ENCODE data around the gene CHMP4B.

CHMP4B gene

GRCh38 chr20:33837096-33837830 lies 26.1 kb downstream of the CHMP4B start:
- FAIRE-seq (no peak), DNase-seq (ENCODE audit: insufficient read length, low spot score) (no peak)

GRCh38 chr20:33838035-33838864 lies 27.1 kb downstream of the CHMP4B start:
- FAIRE-seq: no peak

GRCh38 chr20:33839591-33839990 lies 28.4 kb downstream of the CHMP4B start:
- FAIRE-seq: no peak
- DNase-seq (ENCODE audit: insufficient read length, low spot score): no peak

More at GRCh38 chr20:33838035-33838864, 27.1 kb downstream of the CHMP4B start:
- DNase-seq (ENCODE audit: insufficient read length, low spot score): no peak

- DNase-seq (ENCODE audit: insufficient read length, low spot score) (no peak), FAIRE-seq (no peak)
These were observed 29.0 kb downstream of the CHMP4B start for GRCh38 chr20:33840160-33840559.

GRCh38 chr20:33840759-33841435 lies 29.7 kb downstream of the CHMP4B start:
- no peak for FAIRE-seq
- no peak for DNase-seq (ENCODE audit: insufficient read length, low spot score)

- no peak for FAIRE-seq
- no peak for DNase-seq (ENCODE audit: insufficient read length, low spot score)
These were observed 30.3 kb downstream of the CHMP4B start for GRCh38 chr20:33841436-33841799.

- DNase-seq (ENCODE audit: insufficient read length, low spot score): no peak
- FAIRE-seq: no peak
These were observed 31.2 kb downstream of the CHMP4B start for GRCh38 chr20:33842346-33842745.

- DNase-seq (ENCODE audit: insufficient read length, low spot score): no peak
- no peak for FAIRE-seq
These were observed 31.9 kb downstream of the CHMP4B start for GRCh38 chr20:33843050-33843449.

GRCh38 chr20:33843854-33844253 lies 32.7 kb downstream of the CHMP4B start:
- FAIRE-seq (no peak), DNase-seq (ENCODE audit: insufficient read length, low spot score) (no peak)

- DNase-seq (ENCODE audit: insufficient read length, low spot score) (no peak), FAIRE-seq (no peak)
These were observed 35.3 kb downstream of the CHMP4B start for GRCh38 chr20:33846291-33846935.

- DNase-seq (ENCODE audit: insufficient read length, low spot score) (no peak), FAIRE-seq (no peak)
These were observed 35.9 kb downstream of the CHMP4B start for GRCh38 chr20:33847006-33847405.

GRCh38 chr20:33848391-33848790 lies 37.2 kb downstream of the CHMP4B start:
- FAIRE-seq (peak; percentile 4), DNase-seq (ENCODE audit: insufficient read length, low spot score) (no peak)

GRCh38 chr20:33850159-33850558 lies 39.0 kb downstream of the CHMP4B start:
- DNase-seq (ENCODE audit: insufficient read length, low spot score): no peak
- no peak for FAIRE-seq

- no peak for FAIRE-seq
- DNase-seq (ENCODE audit: insufficient read length, low spot score): no peak
These were observed 40.8 kb downstream of the CHMP4B start for GRCh38 chr20:33851842-33852466.

- DNase-seq (ENCODE audit: insufficient read length, low spot score) (no peak), FAIRE-seq (no peak)
These were observed 41.7 kb downstream of the CHMP4B start for GRCh38 chr20:33852626-33853506.

GRCh38 chr20:33853507-33853813 lies 42.3 kb downstream of the CHMP4B start:
- FAIRE-seq: no peak

GRCh38 chr20:33857722-33858563 lies 46.8 kb downstream of the CHMP4B start:
- FAIRE-seq: no peak
- no peak for DNase-seq (ENCODE audit: insufficient read length, low spot score)

More at GRCh38 chr20:33853507-33853813, 42.3 kb downstream of the CHMP4B start:
- no peak for DNase-seq (ENCODE audit: insufficient read length, low spot score)

GRCh38 chr20:33858666-33859065 lies 47.5 kb downstream of the CHMP4B start:
- no peak for DNase-seq (ENCODE audit: insufficient read length, low spot score)

More at GRCh38 chr20:33858666-33859065, 47.5 kb downstream of the CHMP4B start:
- no peak for FAIRE-seq

Data from HTR-8/SVneo (cell line).